Liver (tissue), 9 donors: Measurements from ENCODE around the gene NUDT8. TPM values are rescaled to one million over a fixed set of nuclear protein-coding genes. Genes with fewer than 3 reads are reported as not detected.
A peak's percentile ranks its signal among the peaks of the same experiment; 100 is the strongest.

Experiments
- DNase-seq: peaks from one replicate; pipeline ENCODE4 v3.0.0-alpha.2; 2017; ENCODE audit warnings: low spot score
- H3K27ac ChIP-seq, 2 donors: one replicate each; pipeline ENCODE4 v1.7.0; 2013; ENCODE audit warnings: inconsistent platforms in 2 of 2, low read length in 2 of 2, control low read depth in 1 of 2, low read depth in 1 of 2, mild to moderate bottlenecking in 1 of 2
- H3K27me3 ChIP-seq, 4 donors: one replicate each; pipeline versions ENCODE4 v1.6.1 to v1.7.0; 2013; ENCODE audit warnings: low read length in 3 of 4, inconsistent platforms in 1 of 4, mild to moderate bottlenecking in 1 of 4, moderate library complexity in 1 of 4; ENCODE audit not compliant: control insufficient read depth in 4 of 4, insufficient read depth in 4 of 4
- H3K36me3 ChIP-seq, 4 donors: one replicate each; pipeline versions ENCODE4 v1.6.1 to v1.7.0; 2013; ENCODE audit warnings: low read length in 3 of 4, mild to moderate bottlenecking in 3 of 4, low read depth in 1 of 4, moderate library complexity in 1 of 4; ENCODE audit not compliant: control insufficient read depth in 4 of 4, insufficient read depth in 3 of 4
- H3K4me1 ChIP-seq, 4 donors: one replicate each; pipeline versions ENCODE4 v1.6.1 to v1.7.0; 2013; ENCODE audit warnings: low read length in 3 of 4, mild to moderate bottlenecking in 3 of 4, moderate library complexity in 1 of 4; ENCODE audit not compliant: control insufficient read depth in 4 of 4, insufficient read depth in 4 of 4
- H3K4me3 ChIP-seq, 3 donors: one replicate each; pipeline versions ENCODE4 v1.6.1 to v1.7.0; 2013; ENCODE audit warnings: low read length in 3 of 3, control low read depth in 1 of 3, low read depth in 1 of 3, mild to moderate bottlenecking in 1 of 3
- H3K9ac ChIP-seq, 2 donors: one replicate each; pipeline ENCODE4 v1.7.0; 2013; ENCODE audit warnings: low read length in 2 of 2, mild to moderate bottlenecking in 2 of 2, moderate library complexity in 2 of 2, control low read depth in 1 of 2, low read depth in 1 of 2
- H3K9me3 ChIP-seq, 4 donors: one replicate each; pipeline versions ENCODE4 v1.6.1 to v1.7.0; 2013; ENCODE audit warnings: low read length in 3 of 4; ENCODE audit not compliant: control insufficient read depth in 4 of 4
- CTCF ChIP-seq: fragments of 150-350 bp; IDR thresholded peaks from 2 replicates; pipeline ENCODE4 v1.5.1; 2017; ENCODE audit warnings: improper control_type of control experiment, low read depth, low read length; ENCODE audit not compliant: missing input control
- EGR1 ChIP-seq, 2 donors: IDR thresholded peaks; 2 replicates each; pipeline ENCODE4 v1.6.1; 2016 to 2018; ENCODE audit warnings: antibody characterized with exemption in 2 of 2, low read depth in 2 of 2
- FOXA1 ChIP-seq: IDR thresholded peaks from 2 replicates; pipeline ENCODE4 v1.6.1; 2016; ENCODE audit warnings: antibody characterized with exemption
- GABPA ChIP-seq, 2 donors: IDR thresholded peaks in 1 of 2; conservative IDR thresholded peaks in 1 of 2; 2 replicates each; pipeline ENCODE4 v1.6.1; 2016; ENCODE audit warnings: antibody characterized with exemption in 2 of 2, mild to moderate bottlenecking in 1 of 2, moderate library complexity in 1 of 2
- HNF4A ChIP-seq, 2 donors: conservative IDR thresholded peaks; 2 replicates each; pipeline ENCODE4 v1.6.1; 2016; ENCODE audit warnings: antibody characterized with exemption in 2 of 2, mild to moderate bottlenecking in 2 of 2
- HNF4G ChIP-seq: IDR thresholded peaks from 2 replicates; pipeline ENCODE4 v1.6.1; 2016; ENCODE audit warnings: antibody characterized with exemption
- NR2F2 ChIP-seq: IDR thresholded peaks from 2 replicates; pipeline ENCODE4 v1.6.1; 2016; ENCODE audit warnings: antibody characterized with exemption
- RAD21 ChIP-seq, 2 donors: IDR thresholded peaks; 2 replicates each; pipeline ENCODE4 v1.6.1; 2016; ENCODE audit warnings: antibody characterized with exemption in 2 of 2, mild to moderate bottlenecking in 2 of 2
- RXRA ChIP-seq, 2 donors: IDR thresholded peaks; 2 replicates each; pipeline ENCODE4 v1.6.1; 2017 to 2018; ENCODE audit warnings: antibody characterized with exemption in 2 of 2, mild to moderate bottlenecking in 1 of 2
- TAF1 ChIP-seq: conservative IDR thresholded peaks from 2 replicates; pipeline ENCODE4 v1.6.1; 2016; ENCODE audit warnings: antibody characterized with exemption, mild to moderate bottlenecking
- YY1 ChIP-seq: IDR thresholded peaks from 2 replicates; pipeline ENCODE4 v1.6.1; 2016; ENCODE audit warnings: antibody characterized with exemption, mild to moderate bottlenecking
- WGBS: extraction: QIAGEN DNeasy Blood & Tissue Kit; methylation state at CpG from one replicate; pipeline ENCODE4 v1.1.7; 2013; 5-methylcytosine and 5-hydroxymethylcytosine counted together
- polyA plus RNA-seq, 2 donors: library from polyadenylated mRNA; stranded (reverse) in 1 of 2; unstranded in 1 of 2; fragments of 200-250 nt in 1 of 2; fragments of >200 nt in 1 of 2; fragmentation: Nextera tagmentation in 1 of 2; extraction: Ambion mirVana in 1 of 2; gene quantifications; one replicate each; pipeline versions ENCODE4 v1.2.1 to v1.2.3, GENCODE V29; 2013 to 2015
- total RNA-seq, 2 donors: library from RNA; depleted of rRNA; stranded (reverse); fragments of >200 nt; gene quantifications; one replicate each; pipeline ENCODE4 v1.2.3, GENCODE V29; 2014
- TF ChIP-seq, protein P1 (sequence below): IDR thresholded peaks from 2 replicates; pipeline ENCODE4 v1.6.1; 2016; ENCODE audit warnings: antibody characterized with exemption
- TF ChIP-seq, protein P2 (sequence below): IDR thresholded peaks from 2 replicates; pipeline ENCODE4 v1.6.1; 2016; ENCODE audit warnings: antibody characterized with exemption
- donor health status: healthy.
- donor health status: healthy.
- donor health status: healthy.
- donor health status: healthy.
- donor health status: healthy.

NUDT8 gene
- total and polyA plus RNA-seq, 4 donors, result 19.5 to 66.9 (median 24.4) TPM

- TF ChIP-seq TAF1 (peak; percentile 38), HNF4G (no peak)
- Histone ChIP-seq H3K27me3 (no peaks in the 10 kb centered on the region), H3K9ac (peak overlapping the region in 1 of 2 donors; percentile 22), H3K9me3 (no peaks in the 10 kb centered on the region), H3K36me3 (no peaks in the 10 kb centered on the region), H3K27ac (peak overlapping the region; percentile 65 to 78), H3K4me1 (peaks cover 7 to 21% (median 12%) of the 10 kb centered on the region in 4 donors), H3K4me3 (peak overlapping the region in 2 of 3 donors; percentile 28 to 49)
- peak; percentile 62 for DNase-seq
- WGBS, result 57% methylated on average over 33 of the region's 33 CpGs
These were observed 45.4 kb downstream of the NUDT8 start for GRCh38 chr11:67584205-67584880.

- Histone ChIP-seq H3K4me3 (peak within 1 kb of the TSS in 2 of 3 donors; percentile 28 to 49), H3K9me3 (no peaks in the 10 kb centered on the region), H3K9ac (peak within 1 kb of the TSS in 1 of 2 donors; percentile 39), H3K27me3 (no peaks in the 10 kb centered on the region), H3K4me1 (peaks cover 8 to 24% (median 14%) of the 10 kb centered on the region in 4 donors), H3K27ac (peak within 1 kb of the TSS; percentile 65 to 78), H3K36me3 (no peaks in the 10 kb centered on the region)
- 23% methylated on average over 81 of the region's 81 CpGs for WGBS
- TF ChIP-seq GABPA (IDR thresholded peaks at IDR 0.05 in 1 of 2, conservative IDR thresholded peaks at IDR 0.05 in 1 of 2) (no peak), HNF4A (conservative IDR thresholded peaks at IDR 0.05) (no peak), EGR1 (IDR thresholded peaks at IDR 0.05; ENCODE audit: low read depth in 2 of 2) (no peak), YY1 (no peak), FOXA1 (no peak), CTCF (peak; percentile 47), RXRA (IDR thresholded peaks at IDR 0.05) (no peak), RAD21 (IDR thresholded peaks at IDR 0.05) (peak in 1 of 2 donors; percentile 50)
- TF ChIP-seq, protein P1, sequence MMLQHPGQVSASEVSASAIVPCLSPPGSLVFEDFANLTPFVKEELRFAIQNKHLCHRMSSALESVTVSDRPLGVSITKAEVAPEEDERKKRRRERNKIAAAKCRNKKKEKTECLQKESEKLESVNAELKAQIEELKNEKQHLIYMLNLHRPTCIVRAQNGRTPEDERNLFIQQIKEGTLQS, result no peak
- TF ChIP-seq, protein P2, sequence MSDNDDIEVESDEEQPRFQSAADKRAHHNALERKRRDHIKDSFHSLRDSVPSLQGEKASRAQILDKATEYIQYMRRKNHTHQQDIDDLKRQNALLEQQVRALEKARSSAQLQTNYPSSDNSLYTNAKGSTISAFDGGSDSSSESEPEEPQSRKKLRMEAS, result no peak
- DNase-seq, result peak; percentile 90
These were observed 46.2 kb downstream of the NUDT8 start, which contains the start of gene GSTP1 for GRCh38 chr11:67583247-67584204. Gene GSTP1 (plus strand): TSS chr11:67583812. CDS start chr11:67583844, 32 bp downstream.

DNA sequence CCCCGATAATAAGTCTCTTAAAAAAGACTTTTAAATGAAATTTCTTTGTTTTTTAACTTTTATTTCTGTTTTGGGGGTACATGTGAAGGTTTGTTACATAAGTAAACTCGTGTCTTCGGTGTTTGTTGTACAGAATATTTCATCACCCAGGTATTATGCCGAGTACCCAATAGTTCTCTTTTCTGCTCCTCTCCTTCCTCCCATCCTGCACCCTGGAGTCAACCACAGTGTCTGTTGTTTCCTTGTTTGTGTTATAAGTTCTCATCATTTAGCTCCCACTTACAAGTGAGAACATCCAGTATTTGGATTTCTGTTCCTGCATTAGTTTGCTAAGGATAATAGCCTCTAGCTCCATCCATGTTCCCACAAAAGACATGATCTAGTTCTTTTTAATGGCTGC is 47.7 kb downstream of the NUDT8 start:
- no peak for DNase-seq
- TF ChIP-seq GABPA (IDR thresholded peaks at IDR 0.05 in 1 of 2, conservative IDR thresholded peaks at IDR 0.05 in 1 of 2) (no peak), EGR1 (IDR thresholded peaks at IDR 0.05; ENCODE audit: low read depth in 2 of 2) (no peak), TAF1 (no peak), NR2F2 (no peak)
- TF ChIP-seq, protein P1, result no peak
- no peak overlapping the region for H3K9ac ChIP-seq
- no peaks in the 10 kb centered on the region for H3K27me3 ChIP-seq
- H3K36me3 ChIP-seq, result no peaks in the 10 kb centered on the region
- no peaks in the 10 kb centered on the region for H3K9me3 ChIP-seq
- H3K4me1 ChIP-seq, result peaks cover 11 to 24% (median 16%) of the 10 kb centered on the region in 4 donors
- 57% methylated on average over 4 of the region's 4 CpGs for WGBS
- no peak overlapping the region for H3K4me3 ChIP-seq
- H3K27ac ChIP-seq, result no peak overlapping the region
